HG03432 (cell line): ENCODE data around the gene RPS8.
"Not testable (repeated sequence)": the region's sequence is repeated elsewhere in the genome, so short reads cannot be mapped to it uniquely, and the experiment has no call there.

Experiments used
- ATAC-seq: cut with Tn5 transposase; IDR thresholded peaks from one replicate; pipeline ENCODE4 v1.9.1; 2021; ENCODE audit warnings: mild to moderate bottlenecking, moderate library complexity; ENCODE audit not compliant: unreplicated experiment

RPS8 gene

GRCh38 chr1:44819196-44819607, 43.9 kb downstream of the RPS8 start:
- ATAC-seq: no peak

GRCh38 chr1:44819608-44820327, 44.4 kb downstream of the RPS8 start:
- ATAC-seq: peak; percentile 82

DNA sequence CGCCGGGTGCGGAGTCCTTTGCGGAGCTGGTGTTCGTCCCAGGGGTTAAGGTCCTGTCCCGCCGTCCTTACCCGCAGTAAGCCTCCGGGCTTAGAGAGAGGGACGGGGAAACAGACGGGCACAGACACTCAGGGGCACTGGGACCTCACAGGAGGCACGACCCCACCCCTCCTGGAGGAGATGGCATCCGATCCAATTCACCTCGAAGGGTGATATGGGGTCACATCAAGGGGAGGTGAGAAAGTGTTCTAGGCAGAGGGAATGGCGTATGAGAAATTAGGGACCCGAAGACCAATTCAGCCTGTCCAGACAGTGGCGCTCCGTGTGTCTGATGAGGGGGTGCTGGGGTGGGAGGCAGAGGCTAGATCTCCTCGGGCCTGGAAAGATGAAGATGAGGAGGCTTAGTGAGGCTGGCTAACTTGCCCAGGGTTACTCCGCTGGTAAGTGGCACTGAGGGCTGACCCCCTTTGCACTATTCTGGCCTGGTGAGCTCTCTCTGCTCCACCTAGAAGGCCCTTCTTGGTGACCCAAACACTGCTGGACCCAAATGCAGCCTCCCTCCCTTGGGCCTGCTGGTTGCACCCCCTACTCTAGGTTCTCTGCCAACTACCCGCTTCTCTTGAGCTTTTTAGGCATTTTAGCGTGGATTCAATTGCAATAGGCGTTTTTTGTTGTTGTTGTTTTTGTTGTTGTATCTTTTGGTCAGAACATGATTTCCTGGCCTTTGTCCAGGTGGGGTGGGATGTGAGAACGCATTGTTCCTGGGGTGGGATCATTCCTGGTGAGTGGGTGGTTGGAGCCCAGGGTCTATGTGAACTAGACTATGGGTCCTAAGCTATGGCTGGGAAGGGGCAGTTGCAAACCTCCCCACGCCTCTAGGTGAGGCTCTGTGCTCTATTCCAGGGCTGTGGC, 45.2 kb downstream of the RPS8 start:
- no peak for ATAC-seq

- ATAC-seq: no peak
These were observed 45.9 kb downstream of the RPS8 start for GRCh38 chr1:44821240-44821715.

GRCh38 chr1:44822131-44822701, 46.9 kb downstream of the RPS8 start:
- ATAC-seq: no peak

DNA sequence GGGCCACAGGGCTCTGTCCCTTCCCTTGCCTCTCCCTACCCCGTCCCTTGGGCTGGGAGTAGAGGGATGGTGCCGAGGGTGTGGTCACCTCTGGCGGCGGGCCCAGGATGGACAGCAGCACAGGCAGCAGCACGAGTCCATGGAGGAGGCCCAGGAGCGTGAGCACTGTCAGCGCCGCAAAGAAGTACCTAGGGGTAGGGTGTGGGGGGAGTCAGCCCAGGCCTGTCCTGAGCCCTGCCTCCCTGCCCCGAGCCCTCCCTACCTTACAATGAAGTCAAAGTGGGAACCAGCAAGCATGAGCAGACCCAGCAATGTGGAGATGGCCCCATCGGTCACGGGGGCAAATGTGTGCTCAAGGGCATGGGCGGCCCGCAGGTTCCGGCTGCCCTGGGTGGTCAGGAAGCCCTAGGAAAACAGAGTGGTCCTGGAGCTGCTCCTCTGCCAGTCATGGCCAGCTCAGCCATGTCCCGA, 47.7 kb downstream of the RPS8 start:
- ATAC-seq: no peak

GRCh38 chr1:44824392-44824791, 49.1 kb downstream of the RPS8 start:
- not testable (repeated sequence) for ATAC-seq

GRCh38 chr1:44826375-44827196, 51.2 kb downstream of the RPS8 start:
- ATAC-seq: no peak

DNA sequence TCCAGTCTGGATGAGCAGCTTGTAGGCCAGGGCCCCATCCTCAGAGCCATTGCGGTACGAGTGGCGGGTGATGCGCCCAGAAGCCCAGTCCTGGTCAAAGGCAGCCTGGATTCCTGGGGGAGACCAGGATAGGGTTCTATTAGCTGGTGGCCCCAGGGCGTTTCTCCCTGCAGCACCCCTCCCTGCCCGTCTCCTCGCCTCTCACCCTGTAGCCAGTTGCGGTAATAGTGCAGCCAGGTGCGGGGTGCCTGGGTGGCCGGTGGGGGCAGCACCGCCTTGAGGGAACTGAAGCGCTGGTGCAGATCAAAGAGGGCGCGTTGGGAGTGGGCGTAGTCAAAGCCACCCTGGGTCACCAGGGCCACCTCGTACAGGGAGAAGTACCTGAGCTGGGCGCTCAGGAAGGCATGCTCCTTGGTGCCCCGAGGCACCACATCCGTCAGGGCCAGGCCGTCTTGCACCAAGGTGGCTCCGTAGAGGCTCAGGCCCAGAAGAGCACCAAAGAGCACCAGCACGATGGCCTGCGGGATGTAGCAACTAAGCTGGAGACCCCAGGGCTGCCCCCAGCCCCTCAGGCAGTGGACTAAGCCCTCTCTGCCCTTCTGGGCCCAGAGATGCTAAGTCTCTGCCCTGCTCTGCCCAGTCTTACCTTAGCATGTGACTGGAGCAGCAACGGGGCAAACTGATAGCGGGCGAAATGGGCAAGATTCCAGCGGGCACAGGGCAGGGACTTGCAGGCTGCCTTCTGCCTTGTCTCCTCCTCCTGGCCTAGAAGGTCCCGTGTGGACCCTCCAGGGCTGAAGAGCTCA, 52.1 kb downstream of the RPS8 start:
- ATAC-seq: no peak

- no peak for ATAC-seq
These were observed 52.8 kb downstream of the RPS8 start for GRCh38 chr1:44828003-44828651.
